GM19455 (cell line): ENCODE results near the gene PKDCC.

Source experiments
- ATAC-seq: cut with Tn5 transposase; IDR thresholded peaks from one replicate; pipeline ENCODE4 v1.9.1; 2021; ENCODE audit not compliant: unreplicated experiment

PKDCC gene

GRCh38 chr2:42102591-42103450 is 55.0 kb downstream of the PKDCC start:
- ATAC-seq = peak; percentile 1

GRCh38 chr2:42103829-42104228 is 56.0 kb downstream of the PKDCC start:
- ATAC-seq = no peak

- no peak for ATAC-seq
Observed at GRCh38 chr2:42104621-42105020, 56.8 kb downstream of the PKDCC start.

- peak; percentile 36 for ATAC-seq
Observed at GRCh38 chr2:42105330-42106256, 57.8 kb downstream of the PKDCC start.

GRCh38 chr2:42106257-42106816 is 58.5 kb downstream of the PKDCC start:
- ATAC-seq = no peak

- ATAC-seq = no peak
Observed at GRCh38 chr2:42107249-42108042, 59.6 kb downstream of the PKDCC start.
